Caco-2 (cell line): Measurements from ENCODE around the gene AGTRAP. TPM values are rescaled to one million over a fixed set of nuclear protein-coding genes. Genes with fewer than 3 reads are reported as not detected.

Source experiments
- BruUV-seq: library from RNA; stranded (reverse); fragments of 400-500 nt; replicated peaks from 2 replicates; lab custom pipeline; 2021; lab: Mats Ljungman, UMichigan
- CTCF ChIA-PET: fragments of 300-600 bp; sonication (Branson Sonifier 250); formaldehyde crosslinking; loops from one replicate; lab custom pipeline; 2022; ENCODE audit warnings: antibody characterized with exemption; lab: Charles Lee
- POLR2A ChIA-PET: fragments of 300-600 bp; sonication (Branson Sonifier 250); formaldehyde crosslinking; loops from one replicate; lab custom pipeline; 2022; ENCODE audit warnings: antibody characterized with exemption; lab: Charles Lee
- DNase-seq, 2 experiments: peaks; one replicate each; pipeline versions ENCODE4 v3.0.0 to v3.0.0-alpha.2; 2020 to 2022
- H3K27me3 ChIP-seq: replicated peaks from 2 replicates; pipeline ENCODE4 v1.6.0; 2011; ENCODE audit warnings: low read length; ENCODE audit not compliant: control insufficient read depth, insufficient read depth
- H3K36me3 ChIP-seq: 2 replicates; pipeline ENCODE4 v1.5.1; 2011; ENCODE audit warnings: low read length; ENCODE audit not compliant: control insufficient read depth, insufficient read depth
- H3K4me1 ChIP-seq: fragments of 250-450 bp; sonication (Bioruptor Pico); 2 replicates; pipeline ENCODE4 v1.5.1; 2020; ENCODE audit warnings: mild to moderate bottlenecking
- H3K4me3 ChIP-seq: 2 replicates; pipeline ENCODE4 v1.5.1; 2011; ENCODE audit warnings: low read depth, mild to moderate bottlenecking, control low read depth, low read length
- H3K9me3 ChIP-seq: fragments of 250-450 bp; sonication (Bioruptor Pico); 2 replicates; pipeline ENCODE4 v1.5.1; 2020; ENCODE audit warnings: mild to moderate bottlenecking, moderate library complexity
- H3K27ac Mint-ChIP-seq: one replicate; pipeline ENCODE4 v1.8.0; 2022; ENCODE audit warnings: mixed read lengths; ENCODE audit not compliant: unreplicated experiment
- H3K27me3 Mint-ChIP-seq: one replicate; pipeline ENCODE4 v1.8.0; 2022; ENCODE audit warnings: mixed read lengths; ENCODE audit not compliant: insufficient read depth, unreplicated experiment
- H3K36me3 Mint-ChIP-seq: one replicate; pipeline ENCODE4 v1.8.0; 2022; ENCODE audit warnings: mild to moderate bottlenecking, mixed read lengths; ENCODE audit not compliant: insufficient read depth, unreplicated experiment
- H3K4me1 Mint-ChIP-seq: one replicate; pipeline ENCODE4 v1.8.0; 2022; ENCODE audit warnings: low read depth, mixed read lengths; ENCODE audit not compliant: unreplicated experiment
- H3K4me3 Mint-ChIP-seq: one replicate; pipeline ENCODE4 v1.8.0; 2022; ENCODE audit warnings: mild to moderate bottlenecking, moderate library complexity, mixed read lengths; ENCODE audit not compliant: unreplicated experiment
- H3K9me3 Mint-ChIP-seq: one replicate; pipeline ENCODE4 v1.8.0; 2022; ENCODE audit warnings: mixed read lengths; ENCODE audit not compliant: unreplicated experiment
- CTCF ChIP-seq, 2 experiments: fragments of 200-600 bp in 1 of 2; IDR thresholded peaks; 1 replicate in 1 of 2; 2 replicates in 1 of 2; pipeline versions ENCODE4 v1.5.1 to v1.8.0; 2011 to 2022; ENCODE audit warnings: antibody characterized with exemption in 1 of 2, control low read depth in 1 of 2, inconsistent platforms in 1 of 2, low read depth in 1 of 2, low read length in 1 of 2, mild to moderate bottlenecking in 1 of 2, moderate library complexity in 1 of 2; ENCODE audit not compliant: insufficient read depth in 1 of 2, severe bottlenecking in 1 of 2, unreplicated experiment in 1 of 2
- intact Hi-C: fragments of 100-400 bp; cut with micrococcal nuclease; formaldehyde crosslinking; loops from one replicate; pipeline ENCODE4 v1.10.0; 2022; ENCODE audit not compliant: unreplicated experiment
- total RNA-seq: library from RNA; stranded (reverse); gene quantifications from 2 replicates; pipeline ENCODE4 v1.2.3, GENCODE V29; 2022

Gene AGTRAP
- total RNA-seq, 1 experiment from 2014 or later = 44.4 TPM

GRCh38 chr1:11700601-11701467, 35.1 kb upstream of the AGTRAP start:
- Mint-ChIP-seq H3K4me1 (no peaks in the 10 kb centered on the region), H3K27me3 (peaks cover 4% of the 10 kb centered on the region), H3K36me3 (no peaks in the 10 kb centered on the region), H3K9me3 (no peaks in the 10 kb centered on the region), H3K4me3 (no peak overlapping the region), H3K27ac (no peak overlapping the region)
- H3K4me3 ChIP-seq = no peak overlapping the region
- CTCF ChIA-PET = no interaction called here
- no TSS peak for BruUV-seq
- H3K36me3 ChIP-seq = no peaks in the 10 kb centered on the region
- no peaks in the 10 kb centered on the region for H3K4me1 ChIP-seq
- DNase-seq = no peak
- H3K9me3 ChIP-seq = no peaks in the 10 kb centered on the region
- no peaks in the 10 kb centered on the region; the same call in none of the 2 replicates for H3K27me3 ChIP-seq
- intact Hi-C loops = no loop called here
- POLR2A ChIA-PET = no interaction called here
- TF ChIP-seq CTCF (IDR thresholded peaks at IDR 0.05; ENCODE audit: insufficient read depth in 1 of 2, low read depth in 1 of 2, low read length in 1 of 2, severe bottlenecking in 1 of 2, unreplicated experiment in 1 of 2) = no peak

- Mint-ChIP-seq H3K36me3 (no peaks in the 10 kb centered on the region), H3K4me3 (no peak overlapping the region), H3K27me3 (peaks cover 4% of the 10 kb centered on the region), H3K9me3 (no peaks in the 10 kb centered on the region), H3K27ac (no peak overlapping the region), H3K4me1 (no peaks in the 10 kb centered on the region)
- Histone ChIP-seq H3K36me3 (no peaks in the 10 kb centered on the region), H3K9me3 (no peaks in the 10 kb centered on the region), H3K4me1 (no peaks in the 10 kb centered on the region), H3K27me3 (no peaks in the 10 kb centered on the region; the same call in none of the 2 replicates), H3K4me3 (no peak overlapping the region)
- POLR2A ChIA-PET = no interaction called here
- CTCF ChIA-PET = no interaction called here
- TF ChIP-seq CTCF (IDR thresholded peaks at IDR 0.05; ENCODE audit: insufficient read depth in 1 of 2, low read depth in 1 of 2, low read length in 1 of 2, severe bottlenecking in 1 of 2, unreplicated experiment in 1 of 2) = no peak
- intact Hi-C loops = no loop called here
- DNase-seq = no peak
- BruUV-seq = no TSS peak
Measured at GRCh38 chr1:11701551-11701961, 34.4 kb upstream of the AGTRAP start.

GRCh38 chr1:11701981-11702803, 33.7 kb upstream of the AGTRAP start:
- H3K4me1 Mint-ChIP-seq = no peaks in the 10 kb centered on the region
- no peaks in the 10 kb centered on the region for H3K36me3 Mint-ChIP-seq
- BruUV-seq = no TSS peak
- H3K27ac Mint-ChIP-seq = no peak overlapping the region
- intact Hi-C loops = no loop called here
- POLR2A ChIA-PET = no interaction called here
- no peak for TF ChIP-seq CTCF (IDR thresholded peaks at IDR 0.05; ENCODE audit: insufficient read depth in 1 of 2, low read depth in 1 of 2, low read length in 1 of 2, severe bottlenecking in 1 of 2, unreplicated experiment in 1 of 2)
- no peak for DNase-seq
- no peak overlapping the region for H3K4me3 ChIP-seq
- no peaks in the 10 kb centered on the region for H3K4me1 ChIP-seq
- no peaks in the 10 kb centered on the region for H3K9me3 Mint-ChIP-seq
- no peaks in the 10 kb centered on the region for H3K9me3 ChIP-seq
- CTCF ChIA-PET = no interaction called here
- no peaks in the 10 kb centered on the region for H3K36me3 ChIP-seq
- peaks cover 4% of the 10 kb centered on the region for H3K27me3 Mint-ChIP-seq
- no peak overlapping the region for H3K4me3 Mint-ChIP-seq
- no peaks in the 10 kb centered on the region; the same call in none of the 2 replicates for H3K27me3 ChIP-seq
